Measurements from ENCODE around the gene CABLES2. TPM values are rescaled to one million over a fixed set of nuclear protein-coding genes. Genes with fewer than 3 reads are reported as not detected.

CABLES2 gene
- total and polyA plus RNA-seq, 2 of the 4 experiments (the other 2 are of a cell fraction): 1.4 to 5.1 TPM

DNA sequence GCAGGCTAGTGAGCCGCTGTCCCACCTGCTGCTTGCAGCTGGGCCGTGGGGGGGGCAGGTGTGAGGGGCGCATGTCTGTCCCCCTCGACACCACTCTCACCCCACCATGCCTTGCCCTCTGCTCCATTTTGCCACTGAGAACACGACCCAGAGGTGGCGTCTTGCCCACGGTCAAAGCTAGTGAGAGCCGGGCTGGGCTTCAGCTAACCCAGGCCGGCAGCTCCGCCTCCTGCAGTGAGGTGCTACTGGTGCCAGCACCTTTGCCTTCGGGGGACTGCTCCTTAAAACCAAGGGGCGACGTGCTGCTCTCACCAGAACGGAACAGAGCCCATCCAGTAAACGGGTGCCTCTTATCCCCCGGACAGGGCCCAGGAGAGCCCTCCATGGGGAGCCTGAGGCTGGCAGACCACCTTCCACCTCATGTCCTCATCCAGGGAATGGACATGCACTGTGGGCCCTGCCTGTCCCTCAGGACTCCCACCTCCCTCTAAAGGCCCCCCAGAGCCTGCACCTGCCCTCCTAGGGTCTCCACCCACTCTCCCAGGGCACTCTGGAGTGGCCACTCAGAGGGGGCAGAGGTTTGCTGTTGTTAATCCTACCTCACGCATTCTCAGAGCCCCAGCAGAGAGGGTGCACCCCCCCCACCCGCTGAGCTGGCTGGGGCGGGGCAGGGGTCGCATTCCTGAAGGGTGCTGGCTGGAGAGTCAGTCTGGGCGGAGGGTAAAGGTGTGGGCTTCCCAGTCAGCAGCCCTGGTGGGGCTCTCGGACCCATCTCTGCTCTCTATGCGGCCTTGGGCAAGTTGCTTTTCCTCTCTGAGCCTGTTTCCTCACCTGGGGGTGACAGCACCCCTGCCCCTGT lies 17.4 kb upstream of the CABLES2 start:
- ATAC-seq (ENCODE audit: low read depth): no peak
- CTCF ChIA-PET: no interaction called here
- in situ Hi-C loops (cut with MboI; ENCODE audit: low sequenced_read_pairs): no loop called here

More for the DNA sequence above, 17.4 kb upstream of the CABLES2 start:
- no peak overlapping the region for H3K27ac ChIP-seq (ENCODE audit: insufficient read depth, low read length)
- H3K56ac ChIP-seq (ENCODE audit: extremely low read depth, insufficient read depth, low read length): no peak overlapping the region
- H2AK5ac ChIP-seq (ENCODE audit: low read depth, low read length): no peak overlapping the region
- H3K9me3 ChIP-seq (ENCODE audit: control insufficient read depth, insufficient read depth, low read length): no peaks in the 10 kb centered on the region
- H3K79me1 ChIP-seq (ENCODE audit: low read depth in 1 of 2, low read length in 2 of 2): no peaks in the 10 kb centered on the region
- H3K36me3 ChIP-seq (ENCODE audit: control insufficient read depth, insufficient read depth, low read length): no peaks in the 10 kb centered on the region
- dilution Hi-C loops (cut with HindIII; ENCODE audit: low sequenced_read_pairs, unreplicated experiment): no loop called here
- no peak overlapping the region for H3K4ac ChIP-seq (ENCODE audit: low read depth, low read length)
- no peak overlapping the region for H4K5ac ChIP-seq (ENCODE audit: low read depth, low read length)
- no peak overlapping the region for H2BK20ac ChIP-seq (ENCODE audit: low read depth, low read length)
- H3K27me3 ChIP-seq (ENCODE audit: control insufficient read depth, insufficient read depth, low read length): peaks cover 21% of the 10 kb centered on the region; the same call in 1 of the 2 replicates
- WGBS, 2 experiments (ENCODE audit: extremely low coverage in 2 of 2, insufficient read length in 1 of 2): 73% methylated on average over 12 of the region's 23 CpGs; no CpG with 5 or more reads in 1 of the 2 experiments
- H2BK120ac ChIP-seq (ENCODE audit: low read depth, low read length): no peak overlapping the region
- H3K14ac ChIP-seq (replicated peaks; ENCODE audit: low read depth, low read length): no peak overlapping the region
- no peak overlapping the region for H4K8ac ChIP-seq (ENCODE audit: low read depth in 2 of 2, low read length in 2 of 2)
- H4K20me1 ChIP-seq (ENCODE audit: insufficient read depth, low read length): no peaks in the 10 kb centered on the region; the same call in 1 of the 2 replicates
- H3K9ac ChIP-seq (ENCODE audit: low read depth, low read length): no peak overlapping the region
- peaks cover 6% of the 10 kb centered on the region; the same call in 1 of the 2 replicates for H3K9me1 ChIP-seq (ENCODE audit: insufficient read depth, low read length)
- H4K91ac ChIP-seq (ENCODE audit: insufficient read depth, low read depth, low read length): no peak overlapping the region
- H3K23ac ChIP-seq (ENCODE audit: low read depth, low read length): no peak overlapping the region
- no peak overlapping the region for H3K4me2 ChIP-seq (ENCODE audit: low read depth, low read length)
- TF ChIP-seq CEBPB (IDR thresholded peaks at IDR 0.05; ENCODE audit: low read depth, low read length) (no peak), MAFK (IDR thresholded peaks at IDR 0.05; ENCODE audit: low read depth, low read length) (no peak), RFX5 (IDR thresholded peaks at IDR 0.05; ENCODE audit: low read depth, low read length) (no peak), NFE2L2 (IDR thresholded peaks at IDR 0.05; ENCODE audit: low read depth, low read length) (no peak), CHD1 (IDR thresholded peaks at IDR 0.05; ENCODE audit: low read depth, low read length) (no peak), BHLHE40 (IDR thresholded peaks at IDR 0.05; ENCODE audit: low read depth, low read length) (no peak), MAZ (IDR thresholded peaks at IDR 0.05; ENCODE audit: borderline replicate concordance, low read depth, low read length) (no peak), FOS (IDR thresholded peaks at IDR 0.05; ENCODE audit: low read depth, low read length) (no peak)
- TF ChIP-seq, protein P1, sequence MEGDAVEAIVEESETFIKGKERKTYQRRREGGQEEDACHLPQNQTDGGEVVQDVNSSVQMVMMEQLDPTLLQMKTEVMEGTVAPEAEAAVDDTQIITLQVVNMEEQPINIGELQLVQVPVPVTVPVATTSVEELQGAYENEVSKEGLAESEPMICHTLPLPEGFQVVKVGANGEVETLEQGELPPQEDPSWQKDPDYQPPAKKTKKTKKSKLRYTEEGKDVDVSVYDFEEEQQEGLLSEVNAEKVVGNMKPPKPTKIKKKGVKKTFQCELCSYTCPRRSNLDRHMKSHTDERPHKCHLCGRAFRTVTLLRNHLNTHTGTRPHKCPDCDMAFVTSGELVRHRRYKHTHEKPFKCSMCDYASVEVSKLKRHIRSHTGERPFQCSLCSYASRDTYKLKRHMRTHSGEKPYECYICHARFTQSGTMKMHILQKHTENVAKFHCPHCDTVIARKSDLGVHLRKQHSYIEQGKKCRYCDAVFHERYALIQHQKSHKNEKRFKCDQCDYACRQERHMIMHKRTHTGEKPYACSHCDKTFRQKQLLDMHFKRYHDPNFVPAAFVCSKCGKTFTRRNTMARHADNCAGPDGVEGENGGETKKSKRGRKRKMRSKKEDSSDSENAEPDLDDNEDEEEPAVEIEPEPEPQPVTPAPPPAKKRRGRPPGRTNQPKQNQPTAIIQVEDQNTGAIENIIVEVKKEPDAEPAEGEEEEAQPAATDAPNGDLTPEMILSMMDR (conservative IDR thresholded peaks at IDR 0.05; ENCODE audit: low read depth, low read length): no peak
- TF ChIP-seq, protein P2, sequence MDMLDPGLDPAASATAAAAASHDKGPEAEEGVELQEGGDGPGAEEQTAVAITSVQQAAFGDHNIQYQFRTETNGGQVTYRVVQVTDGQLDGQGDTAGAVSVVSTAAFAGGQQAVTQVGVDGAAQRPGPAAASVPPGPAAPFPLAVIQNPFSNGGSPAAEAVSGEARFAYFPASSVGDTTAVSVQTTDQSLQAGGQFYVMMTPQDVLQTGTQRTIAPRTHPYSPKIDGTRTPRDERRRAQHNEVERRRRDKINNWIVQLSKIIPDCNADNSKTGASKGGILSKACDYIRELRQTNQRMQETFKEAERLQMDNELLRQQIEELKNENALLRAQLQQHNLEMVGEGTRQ (IDR thresholded peaks at IDR 0.05; ENCODE audit: low read depth, low read length): no peak
- H3K4me3 ChIP-seq (ENCODE audit: insufficient read depth, low read depth, low read length): no peak overlapping the region
- H2BK5ac ChIP-seq (ENCODE audit: low read depth, low read length, poor library complexity, severe bottlenecking): no peak overlapping the region
- no peak overlapping the region for H2AFZ ChIP-seq (replicated peaks; ENCODE audit: low read length, poor library complexity)
- POLR2A ChIA-PET (ENCODE audit: unreplicated experiment): no interaction called here
- intact Hi-C loops (cut with micrococcal nuclease): no loop called here
- H3K4me1 ChIP-seq (ENCODE audit: control insufficient read depth, insufficient read depth, low read length): no peaks in the 10 kb centered on the region
- BruUV-seq (replicated peaks): no TSS peak
- no peak overlapping the region for H2AK9ac ChIP-seq (replicated peaks; ENCODE audit: low read depth, low read length, poor library complexity)
- H3K18ac ChIP-seq (ENCODE audit: low read depth, low read length): no peak overlapping the region
- no peak for DNase-seq
- H2BK15ac ChIP-seq (ENCODE audit: low read depth, low read length): no peak overlapping the region

Data from IMR-90 (cell line).